NCI-H82 (cell line): ENCODE data around the gene XYLT2.

Source experiments
- DNase-seq: peaks from one replicate; lab custom pipeline; 2025; lab: John Stamatoyannopoulos, UW

The XYLT2 gene

GRCh38 chr17:50348522-50349242 lies 2.8 kb downstream of the XYLT2 start:
- DNase-seq = no peak

GRCh38 chr17:50349243-50349600 lies 3.3 kb downstream of the XYLT2 start:
- DNase-seq = no peak

GRCh38 chr17:50350733-50351132 lies 4.8 kb downstream of the XYLT2 start:
- no peak for DNase-seq

GRCh38 chr17:50352072-50352692 lies 6.3 kb downstream of the XYLT2 start:
- DNase-seq = no peak

- DNase-seq = no peak
Measured at GRCh38 chr17:50352693-50353599, 7.0 kb downstream of the XYLT2 start.

- DNase-seq = no peak
Measured at GRCh38 chr17:50353600-50354195, 7.8 kb downstream of the XYLT2 start.

GRCh38 chr17:50354198-50354597 lies 8.3 kb downstream of the XYLT2 start:
- no peak for DNase-seq

- DNase-seq = no peak
Measured at GRCh38 chr17:50354776-50355175, 8.8 kb downstream of the XYLT2 start.

- DNase-seq = no peak
Measured at GRCh38 chr17:50355336-50355700, 9.4 kb downstream of the XYLT2 start.

- DNase-seq = no peak
Measured at GRCh38 chr17:50355701-50356341, 9.9 kb downstream of the XYLT2 start.

- DNase-seq = no peak
Measured at GRCh38 chr17:50356418-50356817, 10.5 kb downstream of the XYLT2 start.

GRCh38 chr17:50356892-50357510 lies 11.1 kb downstream of the XYLT2 start:
- DNase-seq = no peak

GRCh38 chr17:50358177-50358576 lies 12.3 kb downstream of the XYLT2 start:
- no peak for DNase-seq

- no peak for DNase-seq
Measured at GRCh38 chr17:50359005-50359699, 13.2 kb downstream of the XYLT2 start.

GRCh38 chr17:50359998-50360461 lies 14.1 kb downstream of the XYLT2 start:
- no peak for DNase-seq

- DNase-seq = no peak
Measured at GRCh38 chr17:50360486-50361115, 14.7 kb downstream of the XYLT2 start.

- peak; percentile 76 for DNase-seq
Measured at GRCh38 chr17:50361561-50362480, 15.9 kb downstream of the XYLT2 start.

GRCh38 chr17:50362661-50363060 lies 16.7 kb downstream of the XYLT2 start:
- DNase-seq = no peak
